ENCODE results near the gene ESR2. TPM values are rescaled to one million over a fixed set of nuclear protein-coding genes. Genes with fewer than 3 reads are reported as not detected.

Gene ESR2
- total RNA-seq, 2 experiments from 2014 or later = 0.17 to 0.45 TPM

DNA sequence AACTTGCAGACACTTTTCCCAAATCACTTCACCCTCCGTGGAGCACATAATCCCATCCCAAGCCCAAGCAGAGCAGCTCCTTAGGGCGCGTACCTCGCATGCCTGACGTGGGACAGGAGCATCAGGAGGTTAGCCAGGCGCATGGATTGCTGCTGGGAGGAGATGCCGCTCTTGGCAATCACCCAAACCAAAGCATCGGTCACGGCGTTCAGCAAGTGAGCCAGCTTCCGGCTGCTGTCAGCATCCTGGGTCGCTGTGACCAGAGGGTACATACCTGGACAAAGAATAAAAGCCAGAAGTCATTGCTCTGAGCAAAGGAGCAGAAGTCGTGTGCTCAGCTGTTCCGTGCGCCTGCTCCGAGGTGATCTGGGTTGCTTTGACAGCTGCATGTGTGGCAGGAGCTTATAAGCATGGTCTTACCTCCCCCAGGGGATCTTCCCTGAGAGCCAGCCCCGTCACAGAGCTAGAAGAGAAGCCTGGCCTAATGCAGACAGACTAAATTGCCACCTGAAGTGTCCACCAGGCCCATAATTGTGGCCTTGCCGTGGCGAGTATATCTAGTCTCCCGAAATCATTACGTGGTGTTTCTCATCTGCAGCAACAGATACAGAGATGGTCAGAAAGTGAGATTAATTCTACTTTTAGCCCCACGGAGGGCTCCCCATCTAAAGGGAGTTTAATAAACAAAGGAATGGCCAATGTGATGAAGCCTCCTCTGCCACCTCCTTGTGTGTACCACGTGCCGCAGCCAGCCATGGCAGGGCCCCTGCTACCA is 59.1 kb downstream of the ESR2 start:
- no peaks in the 10 kb centered on the region for H3K9me3 Mint-ChIP-seq
- POLR2A ChIA-PET = no interaction called here
- H3K27me3 Mint-ChIP-seq = no peaks in the 10 kb centered on the region
- H3K27ac Mint-ChIP-seq = no peak overlapping the region
- no peak overlapping the region for H3K4me3 Mint-ChIP-seq
- H3K36me3 Mint-ChIP-seq = no peaks in the 10 kb centered on the region
- intact Hi-C loops (cut with micrococcal nuclease) = loop anchor here (5.0 kb wide), 1 partner anchor 58 kb away; no protein-coding TSS in a partner anchor
- CTCF ChIA-PET = interaction anchor here (1.3 to 1.5 kb wide), 2 partner anchors 60 to 68 kb away, joined by 4 to 7 read pairs; no protein-coding TSS in a partner anchor
- H3K4me1 Mint-ChIP-seq (ENCODE audit: low read depth) = peaks cover 12% of the 10 kb centered on the region
- no peak for DNase-seq

DNA sequence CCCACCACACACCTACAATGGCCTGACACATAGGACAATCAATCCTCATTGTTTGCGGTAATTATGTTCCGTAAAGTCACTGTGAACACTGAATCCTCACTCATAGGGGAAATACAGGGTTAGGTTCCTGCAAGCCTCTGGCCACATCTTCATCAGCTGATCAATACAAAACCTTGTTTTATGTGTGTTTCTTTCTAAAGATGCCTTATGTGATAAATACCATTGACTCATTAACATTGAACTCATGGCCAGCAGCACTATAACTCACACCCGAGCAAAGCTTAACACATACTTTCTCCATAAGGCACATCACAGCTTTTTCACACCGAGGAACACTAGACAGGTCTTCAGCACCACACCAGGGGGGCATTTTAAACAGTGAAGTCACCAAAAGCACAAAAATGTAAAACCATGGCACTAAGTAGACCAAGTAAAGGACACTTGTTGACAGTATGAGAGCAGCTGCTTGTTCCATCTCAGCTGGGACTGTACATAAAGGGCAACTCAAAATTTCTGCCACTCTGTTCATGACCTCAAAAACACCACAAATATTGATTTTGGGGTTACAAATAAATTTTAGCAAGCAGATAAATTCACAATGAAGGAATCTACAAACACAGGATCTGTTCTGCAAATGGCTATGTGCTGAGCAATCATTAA is 60.5 kb downstream of the ESR2 start:
- POLR2A ChIA-PET = no interaction called here
- CTCF ChIA-PET = interaction anchor here (0.5 to 0.6 kb wide), 2 partner anchors 72 to 924 kb away, joined by 3 read pairs; no protein-coding TSS in a partner anchor
- Mint-ChIP-seq H3K27ac (no peak overlapping the region), H3K9me3 (no peaks in the 10 kb centered on the region), H3K36me3 (peaks cover 3% of the 10 kb centered on the region), H3K4me3 (no peak overlapping the region), H3K4me1 (ENCODE audit: low read depth) (peaks cover 12% of the 10 kb centered on the region), H3K27me3 (no peaks in the 10 kb centered on the region)
- intact Hi-C loops (cut with micrococcal nuclease) = loop anchor here (5.0 kb wide), 1 partner anchor 56 kb away; no protein-coding TSS in a partner anchor
- DNase-seq = no peak

DNA sequence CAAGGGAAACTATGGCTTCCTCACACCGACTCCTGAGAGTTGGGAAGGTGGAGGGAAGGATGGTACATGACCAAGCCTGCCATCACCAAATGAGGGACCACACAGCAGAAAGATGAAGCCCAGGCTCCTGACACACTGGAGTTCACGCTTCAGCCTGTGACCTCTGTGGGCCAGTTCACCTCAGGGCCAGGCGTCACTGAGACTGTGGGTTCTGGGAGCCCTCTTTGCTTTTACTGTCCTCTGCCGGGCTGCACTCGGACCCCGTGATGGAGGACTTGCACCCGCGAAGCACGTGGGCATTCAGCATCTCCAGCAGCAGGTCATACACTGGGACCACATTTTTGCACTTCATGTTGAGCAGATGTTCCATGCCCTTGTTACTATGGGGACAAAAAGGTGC is 61.2 kb downstream of the ESR2 start:
- ChIA-PET CTCF (interaction anchor here (0.6 to 2.1 kb wide), 3 partner anchors 62 to 923 kb away, joined by 3 to 5 read pairs (median 3); no protein-coding TSS in a partner anchor), POLR2A (no interaction called here)
- Mint-ChIP-seq H3K36me3 (peaks cover 8% of the 10 kb centered on the region), H3K4me1 (ENCODE audit: low read depth) (peaks cover 12% of the 10 kb centered on the region), H3K4me3 (no peak overlapping the region), H3K9me3 (no peaks in the 10 kb centered on the region), H3K27me3 (no peaks in the 10 kb centered on the region), H3K27ac (no peak overlapping the region)
- DNase-seq = no peak
- intact Hi-C loops (cut with micrococcal nuclease) = loop anchor here (5.0 kb wide), 1 partner anchor 56 kb away; no protein-coding TSS in a partner anchor

DNA sequence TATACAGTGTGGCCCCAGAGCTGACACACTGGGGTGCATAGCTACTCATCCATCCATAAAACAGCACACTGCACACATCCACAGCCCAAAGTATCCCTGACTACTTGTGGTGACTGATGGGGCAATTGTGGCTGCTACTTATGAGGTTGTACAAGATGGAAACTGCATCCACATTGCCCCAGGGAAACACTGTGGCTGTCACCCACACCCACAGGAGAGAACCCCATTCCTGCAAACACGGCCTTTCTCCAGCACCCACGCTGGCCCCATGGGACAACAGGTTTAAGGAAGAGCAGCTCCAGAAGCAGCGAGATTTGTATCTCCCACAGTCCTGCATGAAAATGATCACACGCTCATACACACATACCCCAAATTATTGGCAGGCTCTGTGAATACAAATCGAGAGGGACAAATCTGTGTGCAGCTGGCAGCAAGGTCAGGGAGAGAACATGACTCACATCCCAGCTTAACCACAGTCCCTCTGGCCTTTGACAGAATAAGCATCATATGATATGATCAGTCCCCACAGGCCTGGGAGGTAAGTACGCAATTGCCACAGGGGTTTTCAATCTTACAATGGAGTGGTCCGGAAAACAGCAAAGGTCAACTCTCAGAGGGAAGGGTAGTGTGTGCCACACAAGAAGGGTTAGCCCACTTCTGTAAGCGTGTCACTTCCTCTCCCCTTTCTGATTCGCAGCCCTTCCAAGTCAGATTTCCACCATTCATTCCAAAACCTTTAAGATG is 61.9 kb downstream of the ESR2 start:
- DNase-seq = peak; percentile 51
- H3K9me3 Mint-ChIP-seq = no peaks in the 10 kb centered on the region
- no peaks in the 10 kb centered on the region for H3K27me3 Mint-ChIP-seq
- H3K27ac Mint-ChIP-seq = peak overlapping the region; percentile 55
- CTCF ChIA-PET = interaction anchor here (0.7 to 2.1 kb wide), 3 partner anchors 14 to 64 kb away, joined by 3 to 6 read pairs (median 5); no protein-coding TSS in a partner anchor
- no peak overlapping the region for H3K4me3 Mint-ChIP-seq
- peaks cover 12% of the 10 kb centered on the region for H3K4me1 Mint-ChIP-seq (ENCODE audit: low read depth)
- POLR2A ChIA-PET = no interaction called here
- intact Hi-C loops (cut with micrococcal nuclease) = loop anchor here (5.0 kb wide), 1 partner anchor 55 kb away; no protein-coding TSS in a partner anchor
- H3K36me3 Mint-ChIP-seq = peaks cover 8% of the 10 kb centered on the region

DNA sequence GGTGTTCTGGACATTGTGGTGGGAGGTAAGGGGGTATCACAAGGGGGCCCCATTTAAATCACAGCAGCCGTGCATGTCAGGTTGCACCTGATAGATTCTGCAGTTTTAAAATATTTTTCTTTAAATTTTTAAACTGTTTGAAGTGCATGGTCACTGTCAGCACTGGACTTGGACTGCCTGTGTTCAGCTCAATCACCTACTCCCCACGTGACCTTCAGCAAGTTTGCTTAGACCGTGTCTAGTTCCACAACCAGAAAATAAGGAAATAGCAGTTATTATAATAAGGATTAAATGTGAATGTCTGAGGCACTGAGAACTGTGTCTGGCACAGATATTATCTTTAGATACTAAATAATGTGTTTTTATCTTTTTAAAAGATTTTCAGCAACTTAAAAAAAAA is 64.7 kb downstream of the ESR2 start:
- no peak overlapping the region for H3K27ac Mint-ChIP-seq
- POLR2A ChIA-PET = no interaction called here

DNA sequence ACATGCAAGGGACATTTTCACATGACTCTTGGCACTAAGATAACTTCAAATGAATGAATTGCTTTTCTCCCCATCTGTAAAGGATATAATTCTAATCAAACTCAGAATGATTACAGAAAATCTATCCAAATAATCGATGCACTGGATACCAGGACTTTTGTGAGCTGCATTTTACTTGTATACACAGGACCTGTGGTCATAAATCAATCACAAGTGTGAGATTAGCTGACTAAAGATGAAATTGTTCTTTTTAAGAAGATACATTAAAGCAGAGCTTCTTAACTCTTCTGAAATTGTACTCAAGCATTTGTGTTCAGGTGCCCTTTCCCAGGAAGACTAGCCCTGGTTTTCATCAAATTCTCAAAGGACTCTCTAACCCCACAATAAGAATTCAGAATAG is 66.3 kb downstream of the ESR2 start:
- ChIA-PET CTCF (interaction anchor here (0.9 kb wide), 1 partner anchor 67 kb away, joined by 3 read pairs; the partner anchor contains the start of gene ESR2), POLR2A (no interaction called here)
- Mint-ChIP-seq H3K27me3 (no peaks in the 10 kb centered on the region), H3K36me3 (peaks cover 19% of the 10 kb centered on the region), H3K4me1 (ENCODE audit: low read depth) (peaks cover 9% of the 10 kb centered on the region), H3K9me3 (no peaks in the 10 kb centered on the region), H3K27ac (no peak overlapping the region), H3K4me3 (no peak overlapping the region)
- DNase-seq = no peak
- intact Hi-C loops (cut with micrococcal nuclease) = no loop called here

More for the DNA sequence above, 64.7 kb downstream of the ESR2 start:
- Mint-ChIP-seq H3K9me3 (no peaks in the 10 kb centered on the region), H3K4me3 (no peak overlapping the region), H3K36me3 (peaks cover 12% of the 10 kb centered on the region), H3K4me1 (ENCODE audit: low read depth) (peaks cover 12% of the 10 kb centered on the region), H3K27me3 (no peaks in the 10 kb centered on the region)
- CTCF ChIA-PET = no interaction called here
- no peak for DNase-seq
- intact Hi-C loops (cut with micrococcal nuclease) = no loop called here

DNA sequence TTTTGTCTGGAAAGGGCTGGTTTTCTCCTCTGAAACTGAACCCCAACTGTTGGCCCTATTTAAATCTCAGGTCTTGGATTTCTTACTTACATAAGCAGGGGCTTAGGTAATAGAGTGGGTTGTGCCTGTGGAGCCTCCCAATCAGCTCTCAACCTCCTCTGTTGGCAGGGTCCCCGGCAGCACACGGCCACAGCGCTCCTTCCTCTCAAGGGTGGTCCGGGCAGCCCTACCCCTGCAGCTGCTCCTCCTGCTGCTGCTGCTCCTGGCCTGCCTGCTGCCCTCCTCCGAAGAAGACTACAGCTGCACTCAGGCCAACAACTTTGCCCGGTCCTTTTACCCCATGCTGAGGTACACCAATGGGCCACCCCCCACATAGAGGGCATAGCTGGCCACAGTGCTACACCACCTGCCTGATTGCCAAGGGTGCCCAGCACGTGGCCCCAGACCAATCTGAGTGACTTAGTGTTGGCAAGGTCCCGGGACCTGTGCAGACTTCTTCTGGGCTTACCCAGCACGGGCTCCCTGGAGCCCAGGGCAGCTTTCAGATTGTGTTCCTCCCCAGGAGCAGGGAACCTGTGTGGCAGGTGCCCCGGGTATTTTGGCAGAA is 68.9 kb downstream of the ESR2 start:
- Mint-ChIP-seq H3K4me1 (ENCODE audit: low read depth) (no peaks in the 10 kb centered on the region), H3K9me3 (no peaks in the 10 kb centered on the region), H3K36me3 (peaks cover 29% of the 10 kb centered on the region), H3K27ac (no peak overlapping the region), H3K4me3 (no peak overlapping the region), H3K27me3 (no peaks in the 10 kb centered on the region)
- DNase-seq = no peak
- ChIA-PET CTCF (interaction anchor here (1.0 kb wide), 1 partner anchor 78 kb away, joined by 3 read pairs; no protein-coding TSS in a partner anchor), POLR2A (no interaction called here)
- intact Hi-C loops (cut with micrococcal nuclease) = no loop called here

DNA sequence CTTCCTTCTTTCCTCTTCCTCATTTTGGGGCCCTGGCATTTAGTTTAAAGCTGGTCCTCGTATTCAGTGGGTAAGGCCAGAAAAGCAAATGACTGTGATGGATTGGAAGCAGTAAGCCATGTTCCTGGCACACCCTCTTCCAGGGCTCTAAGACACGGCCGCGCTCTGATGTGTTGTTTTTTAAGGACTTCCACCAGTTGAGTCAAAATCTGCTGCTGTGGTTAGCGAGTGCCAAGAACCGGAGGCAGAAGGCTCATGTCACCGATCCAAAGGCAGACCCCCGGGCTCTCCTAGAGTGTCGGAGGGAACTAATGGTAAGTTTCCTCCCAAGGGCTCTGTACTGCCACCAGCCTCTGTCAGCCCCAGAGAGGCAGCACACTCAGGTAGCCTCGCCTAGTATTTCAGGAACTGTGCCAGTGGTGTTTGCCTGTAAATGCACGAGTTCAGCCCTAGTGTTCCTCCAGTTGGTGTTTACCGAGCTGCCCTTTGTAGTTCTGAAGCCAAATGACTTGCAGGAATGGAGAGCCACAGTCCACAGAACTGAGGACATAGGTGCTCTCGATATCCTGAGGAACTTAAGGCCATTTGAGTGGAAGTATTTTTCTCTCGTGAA is 72.7 kb downstream of the ESR2 start:
- no peaks in the 10 kb centered on the region for H3K4me1 Mint-ChIP-seq (ENCODE audit: low read depth)
- no peak for DNase-seq
- POLR2A ChIA-PET = interaction anchor here (1.2 kb wide), 1 partner anchor 12 kb away, joined by 3 read pairs; no protein-coding TSS in a partner anchor
- CTCF ChIA-PET = no interaction called here
- H3K27ac Mint-ChIP-seq = no peak overlapping the region
- peaks cover 35% of the 10 kb centered on the region for H3K36me3 Mint-ChIP-seq
- H3K4me3 Mint-ChIP-seq = no peak overlapping the region
- intact Hi-C loops (cut with micrococcal nuclease) = no loop called here
- no peaks in the 10 kb centered on the region for H3K9me3 Mint-ChIP-seq
- no peaks in the 10 kb centered on the region for H3K27me3 Mint-ChIP-seq

DNA sequence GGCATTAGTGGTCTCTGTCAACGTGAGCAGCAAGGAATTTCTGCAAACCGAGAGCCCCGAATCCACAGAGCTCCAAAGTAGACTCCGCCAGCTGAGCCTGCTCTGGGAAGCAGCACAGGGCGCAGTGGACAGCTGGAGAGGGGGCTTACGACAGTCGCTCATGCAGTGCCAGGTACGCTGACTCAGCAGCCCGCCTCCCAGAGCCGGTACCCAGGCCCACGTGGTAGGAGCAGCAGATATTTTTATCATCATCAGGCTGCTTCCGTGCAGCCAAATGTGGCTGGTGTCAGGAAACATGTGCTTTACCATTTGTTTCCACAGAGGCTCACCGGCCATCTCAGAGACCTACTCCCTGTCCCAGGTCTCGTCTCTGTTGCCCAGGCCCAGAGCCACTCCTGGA is 73.7 kb downstream of the ESR2 start:
- no peaks in the 10 kb centered on the region for H3K9me3 Mint-ChIP-seq
- POLR2A ChIA-PET = no interaction called here
- no peaks in the 10 kb centered on the region for H3K4me1 Mint-ChIP-seq (ENCODE audit: low read depth)
- CTCF ChIA-PET = interaction anchor here (0.7 kb wide), 1 partner anchor 83 kb away, joined by 3 read pairs; no protein-coding TSS in a partner anchor
- peaks cover 44% of the 10 kb centered on the region for H3K36me3 Mint-ChIP-seq
- intact Hi-C loops (cut with micrococcal nuclease) = no loop called here
- H3K4me3 Mint-ChIP-seq = no peak overlapping the region
- H3K27ac Mint-ChIP-seq = no peak overlapping the region
- DNase-seq = no peak
- no peaks in the 10 kb centered on the region for H3K27me3 Mint-ChIP-seq

DNA sequence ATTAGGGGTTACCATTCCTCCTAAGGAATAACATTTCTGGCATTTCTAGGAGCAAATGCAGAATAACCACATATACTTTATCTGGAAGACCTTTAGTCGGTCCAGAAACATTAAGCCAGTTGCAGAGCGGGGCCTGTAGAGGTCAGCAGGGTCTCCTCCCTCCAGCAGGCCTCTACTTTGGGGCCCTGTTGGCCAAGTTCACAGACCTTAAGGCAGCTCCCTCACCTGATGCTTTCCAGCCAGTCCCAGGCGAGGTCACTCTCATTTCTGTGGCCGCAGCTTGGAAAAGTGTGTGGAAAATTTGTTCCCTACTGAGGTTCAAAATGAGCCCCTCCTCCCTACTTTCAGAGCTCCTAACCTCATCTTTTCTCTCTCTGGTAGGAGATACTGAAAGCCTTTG is 74.1 kb downstream of the ESR2 start:
- no peak overlapping the region for H3K27ac Mint-ChIP-seq
- CTCF ChIA-PET = interaction anchor here (0.7 kb wide), 1 partner anchor 84 kb away, joined by 3 read pairs; no protein-coding TSS in a partner anchor
- H3K4me1 Mint-ChIP-seq (ENCODE audit: low read depth) = no peaks in the 10 kb centered on the region
- H3K9me3 Mint-ChIP-seq = no peaks in the 10 kb centered on the region
- peaks cover 47% of the 10 kb centered on the region for H3K36me3 Mint-ChIP-seq
- H3K4me3 Mint-ChIP-seq = no peak overlapping the region
- H3K27me3 Mint-ChIP-seq = no peaks in the 10 kb centered on the region
- POLR2A ChIA-PET = no interaction called here
- intact Hi-C loops (cut with micrococcal nuclease) = no loop called here
- no peak for DNase-seq

Measured in activated CD4-positive, alpha-beta memory T cell treated with anti-CD3 and anti-CD28 coated beads for 36 hours (primary cell).